Measurements from ENCODE around the gene PHIP. TPM values are rescaled to one million over a fixed set of nuclear protein-coding genes. Genes with fewer than 3 reads are reported as not detected.
"Not testable (repeated sequence)": the region's sequence is repeated elsewhere in the genome, so short reads cannot be mapped to it uniquely, and the experiment has no call there.

PHIP gene
- total RNA-seq, 1 donor from 2014 or later = 78.0 TPM

DNA sequence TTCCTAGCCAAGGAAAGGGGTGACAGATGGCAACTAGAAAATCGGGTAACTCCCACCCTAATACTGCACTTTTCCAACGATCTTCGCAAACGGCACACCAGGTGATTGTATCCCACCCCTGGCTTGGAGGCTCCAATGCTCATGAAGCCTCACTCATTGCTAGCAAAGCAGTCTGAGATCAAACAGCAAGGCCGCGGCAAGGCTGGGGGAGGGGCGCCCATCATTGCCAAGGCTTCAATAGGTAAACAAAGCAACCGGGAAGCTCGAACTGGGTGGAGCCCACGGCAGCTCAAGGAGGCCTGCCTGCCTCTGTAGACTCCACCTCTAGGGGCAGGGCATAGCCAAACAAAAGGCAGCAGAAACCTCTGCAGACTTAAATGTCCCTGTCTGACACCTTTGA lies 156.9 kb downstream of the PHIP start:
- DNase-seq = not testable (repeated sequence)

GRCh38 chr6:78917788-78918187 lies 160.3 kb downstream of the PHIP start:
- DNase-seq = no peak

DNA sequence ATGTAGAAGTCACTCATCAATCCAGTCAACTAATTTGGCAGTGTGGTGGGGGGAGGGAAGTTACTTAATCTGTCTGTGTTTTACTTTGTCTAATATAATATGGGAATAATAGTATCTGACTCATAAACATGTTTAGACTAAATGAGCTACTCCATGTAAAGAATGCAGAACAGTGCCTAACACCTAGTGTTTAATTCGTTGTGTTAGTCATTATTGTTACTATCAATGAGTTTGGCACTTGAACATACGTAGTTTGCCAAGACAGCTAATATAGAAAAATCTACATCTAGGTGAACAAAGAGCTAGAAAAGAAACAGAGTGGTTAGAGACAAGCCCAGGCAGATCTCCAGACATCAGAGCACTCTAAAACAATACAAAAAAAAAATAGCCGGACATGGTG lies 161.6 kb downstream of the PHIP start:
- no peak for DNase-seq

DNA sequence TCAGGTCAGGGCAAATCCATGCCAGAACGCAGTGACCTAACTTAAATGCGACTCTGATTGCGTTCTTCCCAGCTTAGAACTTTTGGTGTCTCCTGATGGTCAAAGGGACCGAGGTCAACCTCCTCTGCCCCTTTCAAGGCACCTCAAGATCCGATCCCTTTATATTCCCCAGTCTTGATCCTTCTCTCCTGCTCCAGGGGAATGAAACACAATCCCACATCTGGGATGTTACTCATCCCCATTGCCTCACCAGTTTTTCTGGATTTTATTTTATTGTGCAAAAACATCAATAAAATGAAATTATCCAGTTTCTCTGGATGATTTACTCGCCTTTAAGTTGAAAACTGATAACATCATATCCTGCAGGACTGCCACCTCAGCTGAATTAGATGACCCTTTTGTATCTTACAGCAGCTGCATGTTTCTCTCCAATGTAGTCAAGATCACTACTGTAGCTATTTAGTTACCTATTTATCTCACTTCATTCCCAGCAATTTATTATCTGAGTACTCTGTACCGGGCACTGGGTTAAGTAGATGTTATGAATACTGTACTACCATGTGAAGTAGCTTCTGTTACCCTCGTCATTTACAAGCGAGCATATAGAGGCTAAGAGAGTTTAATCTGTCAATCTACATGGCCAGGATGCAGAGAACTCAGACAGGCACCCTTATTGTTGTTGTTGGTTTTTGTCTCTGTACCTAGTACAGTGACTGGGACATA lies 166.7 kb downstream of the PHIP start:
- no peak for DNase-seq

DNA sequence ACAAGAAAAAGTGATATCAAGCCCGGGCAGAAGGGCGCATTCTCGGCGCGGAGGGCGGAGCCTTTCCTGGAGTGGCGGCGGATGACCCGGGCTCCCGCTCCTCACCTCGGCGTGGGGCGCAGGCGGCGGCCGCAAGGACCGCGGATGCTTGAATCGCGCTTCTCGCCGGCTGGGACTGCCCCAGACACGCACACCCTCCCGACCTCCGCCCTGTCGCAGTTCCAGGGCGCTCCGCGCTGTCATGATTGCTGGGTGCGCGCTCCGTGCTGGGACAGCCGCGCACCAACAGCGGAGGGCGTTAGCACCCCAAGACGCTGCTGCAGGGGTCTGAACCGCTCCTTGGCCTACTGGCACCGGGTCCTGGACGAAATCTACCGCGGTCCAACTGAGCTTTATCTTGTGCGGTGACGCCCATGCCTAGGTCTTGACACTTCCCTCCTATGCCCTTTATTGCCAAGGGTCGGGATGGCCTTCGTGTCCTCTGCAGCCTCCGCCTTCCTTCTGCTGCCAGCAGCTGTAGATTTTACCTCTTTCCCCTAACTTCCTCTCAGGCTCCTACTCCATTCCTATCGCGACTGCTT lies 167.4 kb downstream of the PHIP start:
- no peak for DNase-seq

- DNase-seq = no peak
Measured at GRCh38 chr6:78910010-78910409, 168.0 kb downstream of the PHIP start.

- DNase-seq = no peak
Measured at GRCh38 chr6:78909391-78909790, 168.7 kb downstream of the PHIP start.

GRCh38 chr6:78908621-78909020 lies 169.4 kb downstream of the PHIP start:
- no peak for DNase-seq

DNA sequence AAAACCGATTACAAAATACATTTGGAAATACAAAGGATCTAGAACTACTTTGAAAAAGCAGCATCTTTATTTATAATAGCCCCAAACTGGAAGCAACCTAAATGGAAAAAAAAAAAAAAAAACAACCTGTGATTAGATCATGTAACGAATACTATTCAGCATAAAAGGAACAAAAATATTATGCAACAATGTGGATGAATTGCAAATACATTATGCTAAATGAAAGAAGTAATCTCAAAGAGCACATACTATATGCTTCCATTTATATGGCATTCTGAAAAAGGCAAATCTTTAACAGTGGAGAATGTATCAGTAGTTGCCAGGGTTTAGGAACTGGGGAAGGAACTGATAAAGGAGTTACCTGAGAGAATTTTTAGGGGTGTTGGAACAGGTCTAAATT lies 181.8 kb downstream of the PHIP start:
- DNase-seq = no peak

GRCh38 chr6:78889901-78890300 lies 188.2 kb downstream of the PHIP start:
- not testable (repeated sequence) for DNase-seq

Other genes starting within 250 kb of the PHIP start
- 24.3 TPM for gene IRAK1BP1, start 210.7 kb downstream of the PHIP start, total RNA-seq
- gene HMGN3, start 156.4 kb upstream of the PHIP start, total RNA-seq = 44.6 TPM

Data from occipital lobe (tissue), 2 donors.